ENCODE data around the gene GLRB.
"Not testable (repeated sequence)": the region's sequence is repeated elsewhere in the genome, so short reads cannot be mapped to it uniquely, and the experiment has no call there.

Gene GLRB

GRCh38 chr4:157075811-157076577 is at the start of gene GLRB:
TSS of gene GLRB (plus strand) at chr4:157076150. CDS start at chr4:157078025, 1,875 bp downstream.
- DNase-seq (ENCODE audit: low read depth): no peak

- no peak for DNase-seq (ENCODE audit: low read depth)
Observed at GRCh38 chr4:157035471-157035870, 40.5 kb upstream of the GLRB start.

GRCh38 chr4:157040405-157040804 is 35.5 kb upstream of the GLRB start:
- no peak for DNase-seq (ENCODE audit: low read depth)

DNA sequence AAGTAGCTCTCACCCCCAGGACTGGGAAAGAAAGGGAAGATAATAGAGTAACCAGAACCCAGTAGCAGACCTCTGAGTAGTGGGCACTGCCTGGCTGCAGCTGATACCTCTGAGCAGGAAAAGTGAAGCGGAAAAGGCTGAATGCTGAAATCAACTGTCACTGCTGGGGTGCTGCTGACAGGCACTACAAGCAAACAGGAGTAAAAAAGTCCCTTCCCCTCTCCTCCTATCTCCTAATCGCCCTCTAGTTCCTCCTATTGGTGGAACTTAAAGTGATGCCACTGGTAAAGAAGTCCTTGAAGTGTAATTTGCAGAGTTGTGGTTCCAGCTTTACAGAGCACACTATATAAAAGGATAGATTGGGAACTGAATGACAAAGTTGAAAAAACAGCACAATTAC is 32.8 kb upstream of the GLRB start:
- DNase-seq (ENCODE audit: low read depth): no peak

GRCh38 chr4:157045507-157046127 is 30.3 kb upstream of the GLRB start:
- no peak for DNase-seq (ENCODE audit: low read depth)

GRCh38 chr4:157048248-157048647 is 27.7 kb upstream of the GLRB start:
- DNase-seq (ENCODE audit: low read depth): no peak

DNA sequence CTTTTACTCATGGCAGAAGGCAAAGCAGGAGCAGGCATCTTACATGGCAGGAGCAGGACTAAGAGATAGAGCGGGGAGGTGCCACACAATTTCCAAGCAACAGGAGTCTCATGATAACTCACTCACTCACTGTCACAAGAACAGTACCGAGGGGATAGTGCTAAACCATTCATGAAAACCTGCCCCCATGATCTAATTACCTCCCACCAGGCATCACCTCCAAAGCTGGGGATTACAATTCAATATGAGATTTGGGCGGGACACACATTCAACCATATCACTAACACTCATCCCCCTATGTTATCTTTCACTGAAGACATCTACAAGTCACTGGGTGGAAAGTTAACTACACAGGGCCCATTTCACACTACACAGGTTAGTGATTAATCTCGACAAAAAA is 25.4 kb upstream of the GLRB start:
- DNase-seq (ENCODE audit: low read depth): no peak

DNA sequence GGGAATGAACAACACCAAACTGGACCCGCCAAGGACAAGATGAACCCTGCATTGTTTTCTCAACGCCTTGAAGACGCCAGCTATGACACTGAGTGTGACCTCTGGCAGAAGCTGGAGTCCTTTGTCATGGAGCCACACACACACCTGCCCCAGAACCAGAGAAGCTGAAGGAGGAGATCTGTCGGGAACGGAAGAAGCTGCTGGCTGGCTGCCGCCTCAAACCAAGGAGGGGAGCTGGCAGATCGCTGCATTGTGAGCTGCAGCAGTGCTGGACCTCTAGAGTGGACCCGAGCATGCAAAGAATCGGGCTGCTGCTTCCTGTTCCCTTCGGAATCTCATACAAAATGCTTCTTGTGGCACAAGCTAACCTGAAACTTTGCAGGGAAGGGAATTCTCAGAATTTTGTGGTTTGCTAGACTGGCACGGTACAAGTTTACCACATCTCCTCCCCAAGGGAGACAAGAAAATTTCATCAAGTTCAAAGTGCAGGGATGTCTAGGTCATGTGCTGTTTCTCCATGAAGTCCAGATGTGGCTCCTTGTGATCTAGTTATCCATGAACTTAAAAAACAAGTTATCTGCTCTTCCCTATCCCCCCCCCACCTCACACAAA is 23.4 kb upstream of the GLRB start:
- DNase-seq (ENCODE audit: low read depth): no peak

GRCh38 chr4:157057218-157057617 is 18.7 kb upstream of the GLRB start:
- DNase-seq (ENCODE audit: low read depth): no peak

DNA sequence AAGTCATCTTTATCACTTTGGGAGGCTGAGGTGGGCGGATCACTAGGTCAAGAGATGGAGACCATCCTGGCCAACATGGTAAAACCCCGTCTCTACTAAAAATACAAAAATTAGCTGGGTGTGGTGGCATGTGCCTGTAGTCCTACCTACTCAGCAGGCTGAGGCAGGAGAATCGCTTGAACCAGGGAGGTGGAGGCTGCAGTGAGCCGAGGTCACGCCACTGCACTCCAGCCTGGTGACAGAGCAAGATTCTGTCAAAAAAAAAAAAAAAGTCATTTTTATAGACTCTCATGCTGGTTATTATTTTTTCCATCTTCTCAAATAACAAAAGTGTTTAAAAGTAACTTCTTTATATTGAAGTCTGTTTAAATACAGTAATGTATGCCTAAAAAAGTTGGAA is 17.1 kb upstream of the GLRB start:
- not testable (repeated sequence) for DNase-seq (ENCODE audit: low read depth)

DNA sequence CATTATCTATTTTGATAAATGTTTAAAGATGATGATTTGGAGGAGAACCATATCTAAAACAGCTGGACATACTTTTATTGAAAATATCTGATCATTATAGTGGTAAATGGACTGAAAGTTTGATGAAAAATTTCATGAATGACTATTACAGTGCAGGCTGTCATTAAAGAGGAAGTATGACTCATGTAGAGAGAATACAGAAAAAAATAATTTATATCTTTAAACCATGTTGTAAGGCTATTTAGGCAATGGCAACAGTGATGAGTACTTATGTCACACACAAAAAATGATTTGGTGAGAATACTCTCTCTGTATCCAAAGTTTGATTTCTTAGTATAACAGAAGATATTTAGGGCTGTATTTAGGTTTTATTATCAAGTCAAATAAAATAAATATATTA is 3.9 kb upstream of the GLRB start:
- no peak for DNase-seq (ENCODE audit: low read depth)

GRCh38 chr4:157075401-157075800 is 549 bp upstream of the GLRB start:
- no peak for DNase-seq (ENCODE audit: low read depth)

GRCh38 chr4:157076578-157076947 is 613 bp downstream of the GLRB start:
- no peak for DNase-seq (ENCODE audit: low read depth)

- no peak for DNase-seq (ENCODE audit: low read depth)
Observed at GRCh38 chr4:157079441-157079840, 3.5 kb downstream of the GLRB start.

GRCh38 chr4:157080605-157081004 is 4.7 kb downstream of the GLRB start:
- DNase-seq (ENCODE audit: low read depth): no peak

DNA sequence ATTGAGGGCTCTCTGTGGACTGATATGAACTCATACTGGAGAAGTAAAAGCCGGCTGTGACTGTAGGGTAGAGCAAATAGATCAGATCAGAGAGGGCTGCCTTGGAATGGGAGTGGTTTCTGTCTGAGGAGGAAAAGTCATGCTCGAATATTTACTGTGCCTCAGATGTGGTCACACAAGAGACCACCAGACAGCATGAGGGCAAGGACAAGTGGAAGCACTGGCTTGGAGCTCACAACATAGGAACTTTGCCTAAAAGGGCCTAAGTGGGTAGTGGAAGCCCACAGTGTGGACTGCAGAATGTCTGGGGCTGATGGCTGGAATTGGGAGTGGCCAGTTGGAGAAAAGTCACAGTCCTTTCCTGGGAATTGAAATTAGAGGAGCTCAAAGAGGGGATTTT is 19.8 kb downstream of the GLRB start:
- no peak for DNase-seq (ENCODE audit: low read depth)

GRCh38 chr4:157096439-157096838 is 20.5 kb downstream of the GLRB start:
- no peak for DNase-seq (ENCODE audit: low read depth)

- DNase-seq (ENCODE audit: low read depth): no peak
Observed at GRCh38 chr4:157099506-157099905, 23.6 kb downstream of the GLRB start.

GRCh38 chr4:157104541-157104940 is 28.6 kb downstream of the GLRB start:
- no peak for DNase-seq (ENCODE audit: low read depth)

DNA sequence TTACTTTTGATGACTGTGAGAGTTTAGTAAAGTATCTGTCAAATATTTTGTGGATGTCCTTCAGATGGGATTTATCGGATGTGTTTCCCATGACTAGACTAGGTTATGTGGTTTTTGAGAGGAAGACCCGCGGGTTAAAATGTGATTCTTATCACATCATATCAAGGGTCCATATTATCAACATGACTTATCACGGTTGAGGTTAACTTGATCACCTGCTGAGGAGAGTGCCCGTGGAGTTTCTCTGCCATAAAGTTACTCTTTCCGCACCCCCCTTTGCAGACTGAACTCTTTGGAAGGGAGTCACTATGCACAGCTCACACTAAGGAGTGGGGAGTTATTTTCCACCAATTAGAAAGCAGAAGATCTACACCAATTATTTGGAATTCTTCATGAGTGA is 38.7 kb downstream of the GLRB start:
- no peak for DNase-seq (ENCODE audit: low read depth)

DNA sequence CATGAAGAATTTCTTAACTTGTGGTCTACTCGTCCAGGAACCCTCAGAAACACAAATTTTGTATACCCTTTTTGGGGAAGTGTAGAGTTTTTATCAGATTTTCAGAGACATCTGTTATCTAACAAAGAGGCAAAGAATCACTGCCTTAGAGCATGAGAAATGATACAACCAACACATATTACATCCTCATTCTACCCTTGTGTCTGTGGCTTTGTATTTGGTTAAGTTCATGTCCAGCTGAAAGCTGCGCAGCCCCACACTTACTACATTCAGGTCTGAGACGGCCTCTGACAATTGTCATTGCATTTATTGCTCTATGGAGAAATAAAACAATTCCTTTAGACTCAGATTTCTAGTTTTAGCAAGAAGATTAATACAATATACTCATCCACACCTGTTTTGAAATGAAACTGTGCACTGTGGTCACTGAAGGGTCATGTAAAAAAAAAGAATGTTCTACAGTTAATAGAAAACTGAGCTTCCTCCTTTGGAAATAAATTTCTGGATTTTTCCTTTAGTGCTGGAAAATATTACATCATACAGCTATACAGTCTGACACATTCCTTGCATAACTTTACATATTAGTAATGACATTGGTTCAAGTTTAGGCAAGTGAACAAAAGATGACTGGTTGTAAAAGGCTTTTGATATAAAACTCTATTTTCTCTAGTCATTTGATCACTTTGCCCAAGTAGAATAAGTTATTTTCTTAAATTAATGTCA is 39.8 kb downstream of the GLRB start:
- DNase-seq (ENCODE audit: low read depth): no peak

DNA sequence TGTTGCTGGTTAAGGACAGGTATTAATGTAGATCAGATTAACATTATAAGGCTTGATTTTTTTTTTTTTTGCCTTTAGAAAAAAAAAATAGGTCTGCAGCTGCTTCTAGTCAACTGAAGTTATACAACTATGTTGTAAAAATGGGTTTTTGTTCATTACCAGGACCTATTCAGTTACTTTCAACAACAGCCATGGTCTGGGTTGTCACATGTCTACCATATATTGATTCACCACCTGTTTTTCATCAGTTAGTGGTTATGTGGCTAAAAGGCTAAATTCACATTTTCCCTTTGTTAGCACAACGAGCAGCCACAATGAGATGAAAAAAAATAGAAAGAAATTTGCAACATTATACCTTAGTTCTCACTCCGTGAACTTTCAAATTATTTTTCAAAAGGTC is 45.5 kb downstream of the GLRB start:
- DNase-seq (ENCODE audit: low read depth): no peak

- no peak for DNase-seq (ENCODE audit: low read depth)
Observed at GRCh38 chr4:157127571-157127970, 51.6 kb downstream of the GLRB start.

Measured in activated T-cell treated with anti-CD3 and anti-CD28 coated beads for 1 hour (primary cell).